Karpas-422 (cell line): ENCODE data around the gene SLC24A3. TPM values are rescaled to one million over a fixed set of nuclear protein-coding genes. Genes with fewer than 3 reads are reported as not detected.

Source experiments
- DNase-seq: peaks from one replicate; pipeline ENCODE4 v3.0.0-alpha.2; 2015
- H2AFZ ChIP-seq: fragments of 200-600 bp; sonication (generic); 2 replicates; pipeline ENCODE4 v1.6.1; 2014; ENCODE audit warnings: antibody characterized with exemption, low read length, mixed read lengths
- H3K27ac ChIP-seq: fragments of 200-600 bp; sonication (generic); 2 replicates; pipeline ENCODE4 v1.5.1; 2014; ENCODE audit warnings: mild to moderate bottlenecking, low read length, moderate library complexity
- H3K27me3 ChIP-seq: fragments of 200-600 bp; sonication (generic); 2 replicates; pipeline ENCODE4 v1.6.1; 2014; ENCODE audit warnings: low read length, mixed read lengths
- H3K36me3 ChIP-seq: fragments of 200-600 bp; sonication (generic); 2 replicates; pipeline ENCODE4 v1.6.1; 2014; ENCODE audit warnings: low read length, mixed read lengths; ENCODE audit not compliant: insufficient read depth
- H3K4me1 ChIP-seq: fragments of 200-600 bp; sonication (generic); 2 replicates; pipeline ENCODE4 v1.6.1; 2014; ENCODE audit warnings: mild to moderate bottlenecking, low read length, mixed read lengths
- H3K4me2 ChIP-seq: fragments of 200-600 bp; sonication (generic); 2 replicates; pipeline ENCODE4 v1.6.1; 2014; ENCODE audit warnings: low read length, low read depth, mild to moderate bottlenecking; ENCODE audit not compliant: poor library complexity, severe bottlenecking
- H3K4me3 ChIP-seq: fragments of 200-600 bp; sonication (generic); 2 replicates; pipeline ENCODE4 v1.5.1; 2014; ENCODE audit warnings: mild to moderate bottlenecking, antibody characterized with exemption, low read length, mixed read lengths
- H3K79me2 ChIP-seq: fragments of 200-600 bp; sonication (generic); 2 replicates; pipeline ENCODE4 v1.6.1; 2014; ENCODE audit warnings: mild to moderate bottlenecking, low read length, mixed read lengths
- H3K9ac ChIP-seq: fragments of 200-600 bp; sonication (generic); 2 replicates; pipeline ENCODE4 v1.6.0; 2014; ENCODE audit warnings: low read length
- H3K9me2 ChIP-seq: fragments of 200-600 bp; sonication (generic), shearing (Covaris generic); replicated peaks from 2 replicates; pipeline ENCODE4 v1.6.0; 2014; ENCODE audit warnings: mild to moderate bottlenecking, low read length, moderate library complexity; ENCODE audit not compliant: insufficient read depth
- H3K9me3 ChIP-seq: fragments of 300-700, 200-600 bp; sonication (generic); 2 replicates; pipeline ENCODE4 v1.6.1; 2014; ENCODE audit warnings: low read length, mixed read lengths
- H4K20me1 ChIP-seq: fragments of 200-600 bp; sonication (generic); 2 replicates; pipeline ENCODE4 v1.6.1; 2014; ENCODE audit warnings: mild to moderate bottlenecking, antibody characterized with exemption, low read length, low read depth; ENCODE audit not compliant: insufficient read depth
- total RNA-seq: library from RNA; depleted of rRNA; stranded (reverse); fragments of >200 nt; shearing (Covaris generic); gene quantifications from 2 replicates; pipeline ENCODE4 v1.2.3, GENCODE V29; 2014; ENCODE audit warnings: low replicate concordance

Gene SLC24A3
- total RNA-seq, 1 experiment from 2014 or later, result not detected

GRCh38 chr20:19710336-19711120 is 498.1 kb downstream of the SLC24A3 start:
- Histone ChIP-seq H3K9me3 (no peaks in the 10 kb centered on the region), H2AFZ (no peak overlapping the region), H3K79me2 (no peaks in the 10 kb centered on the region), H3K4me3 (no peak overlapping the region), H4K20me1 (no peaks in the 10 kb centered on the region), H3K9me2 (no peaks in the 10 kb centered on the region), H3K27ac (no peak overlapping the region), H3K4me2 (peak overlapping the region; percentile 32), H3K36me3 (no peaks in the 10 kb centered on the region), H3K27me3 (no peaks in the 10 kb centered on the region), H3K4me1 (peaks cover 38% of the 10 kb centered on the region), H3K9ac (no peak overlapping the region)
- DNase-seq, result peak; percentile 50

- Histone ChIP-seq H3K4me3 (no peak overlapping the region), H3K9me3 (no peaks in the 10 kb centered on the region), H3K4me2 (no peak overlapping the region), H3K9me2 (no peaks in the 10 kb centered on the region), H3K27me3 (no peaks in the 10 kb centered on the region), H3K36me3 (no peaks in the 10 kb centered on the region), H3K9ac (no peak overlapping the region), H3K79me2 (no peaks in the 10 kb centered on the region), H3K27ac (no peak overlapping the region), H2AFZ (no peak overlapping the region), H4K20me1 (no peaks in the 10 kb centered on the region), H3K4me1 (peaks cover 32% of the 10 kb centered on the region)
- DNase-seq, result no peak
These were observed 498.7 kb downstream of the SLC24A3 start for GRCh38 chr20:19711126-19711525.

GRCh38 chr20:19712721-19713260 is 500.3 kb downstream of the SLC24A3 start:
- no peaks in the 10 kb centered on the region for H3K27me3 ChIP-seq

GRCh38 chr20:19713822-19714578 is 501.6 kb downstream of the SLC24A3 start:
- Histone ChIP-seq H3K4me3 (no peak overlapping the region), H3K27me3 (no peaks in the 10 kb centered on the region), H3K79me2 (no peaks in the 10 kb centered on the region), H3K4me2 (no peak overlapping the region), H3K9me3 (no peaks in the 10 kb centered on the region), H4K20me1 (no peaks in the 10 kb centered on the region), H3K9ac (no peak overlapping the region), H2AFZ (no peak overlapping the region), H3K9me2 (no peaks in the 10 kb centered on the region), H3K27ac (no peak overlapping the region), H3K36me3 (no peaks in the 10 kb centered on the region; the same call in 1 of the 2 replicates), H3K4me1 (peaks cover 20% of the 10 kb centered on the region)
- DNase-seq, result no peak

More at GRCh38 chr20:19712721-19713260, 500.3 kb downstream of the SLC24A3 start:
- H3K9ac ChIP-seq, result no peak overlapping the region
- no peak overlapping the region for H3K4me2 ChIP-seq
- no peaks in the 10 kb centered on the region for H3K79me2 ChIP-seq
- H3K9me3 ChIP-seq, result no peaks in the 10 kb centered on the region
- no peak overlapping the region for H3K27ac ChIP-seq
- peaks cover 20% of the 10 kb centered on the region for H3K4me1 ChIP-seq
- H3K36me3 ChIP-seq, result no peaks in the 10 kb centered on the region; the same call in 1 of the 2 replicates
- no peak for DNase-seq
- no peaks in the 10 kb centered on the region for H3K9me2 ChIP-seq
- no peak overlapping the region for H2AFZ ChIP-seq
- no peak overlapping the region for H3K4me3 ChIP-seq
- H4K20me1 ChIP-seq, result no peaks in the 10 kb centered on the region

GRCh38 chr20:19714579-19714840 is 502.1 kb downstream of the SLC24A3 start:
- no peak overlapping the region for H3K9ac ChIP-seq
- no peaks in the 10 kb centered on the region for H3K9me3 ChIP-seq
- no peak overlapping the region for H3K4me3 ChIP-seq
- H3K9me2 ChIP-seq, result no peaks in the 10 kb centered on the region
- H3K36me3 ChIP-seq, result no peaks in the 10 kb centered on the region; the same call in 1 of the 2 replicates
- H3K27ac ChIP-seq, result no peak overlapping the region
- H3K79me2 ChIP-seq, result no peaks in the 10 kb centered on the region
- H3K4me1 ChIP-seq, result peaks cover 19% of the 10 kb centered on the region
- no peak overlapping the region for H3K4me2 ChIP-seq
- no peaks in the 10 kb centered on the region for H3K27me3 ChIP-seq
- DNase-seq, result no peak
- no peaks in the 10 kb centered on the region for H4K20me1 ChIP-seq
- no peak overlapping the region for H2AFZ ChIP-seq

- H3K36me3 ChIP-seq, result no peaks in the 10 kb centered on the region; the same call in 1 of the 2 replicates
- H2AFZ ChIP-seq, result no peak overlapping the region
- no peaks in the 10 kb centered on the region for H3K27me3 ChIP-seq
- H3K9ac ChIP-seq, result no peak overlapping the region
- H3K9me2 ChIP-seq, result no peaks in the 10 kb centered on the region
- H3K27ac ChIP-seq, result no peak overlapping the region
- no peak for DNase-seq
- H4K20me1 ChIP-seq, result no peaks in the 10 kb centered on the region
- H3K4me1 ChIP-seq, result peaks cover 4% of the 10 kb centered on the region
- no peak overlapping the region for H3K4me3 ChIP-seq
- H3K9me3 ChIP-seq, result no peaks in the 10 kb centered on the region
- no peak overlapping the region for H3K4me2 ChIP-seq
- H3K79me2 ChIP-seq, result no peaks in the 10 kb centered on the region
These were observed 503.5 kb downstream of the SLC24A3 start for GRCh38 chr20:19715986-19716385.

- Histone ChIP-seq H3K9me2 (no peaks in the 10 kb centered on the region), H3K36me3 (no peaks in the 10 kb centered on the region; the same call in 1 of the 2 replicates), H3K4me2 (no peak overlapping the region), H3K27ac (no peak overlapping the region), H3K79me2 (no peaks in the 10 kb centered on the region), H3K9ac (no peak overlapping the region), H3K4me1 (no peaks in the 10 kb centered on the region), H3K4me3 (no peak overlapping the region), H3K27me3 (no peaks in the 10 kb centered on the region), H3K9me3 (no peaks in the 10 kb centered on the region), H4K20me1 (no peaks in the 10 kb centered on the region), H2AFZ (no peak overlapping the region)
- no peak for DNase-seq
These were observed 506.4 kb downstream of the SLC24A3 start for GRCh38 chr20:19718880-19719279.

- DNase-seq, result no peak
These were observed 508.5 kb downstream of the SLC24A3 start for GRCh38 chr20:19720991-19721390.

More at GRCh38 chr20:19720991-19721390, 508.5 kb downstream of the SLC24A3 start:
- Histone ChIP-seq H3K27ac (no peak overlapping the region), H3K79me2 (no peaks in the 10 kb centered on the region), H3K4me3 (no peak overlapping the region), H3K36me3 (no peaks in the 10 kb centered on the region; the same call in 1 of the 2 replicates), H3K27me3 (no peaks in the 10 kb centered on the region), H3K9ac (no peak overlapping the region), H3K9me3 (no peaks in the 10 kb centered on the region), H4K20me1 (no peaks in the 10 kb centered on the region), H2AFZ (no peak overlapping the region), H3K4me1 (peaks cover 18% of the 10 kb centered on the region), H3K4me2 (no peak overlapping the region), H3K9me2 (no peaks in the 10 kb centered on the region)
